HG03045 (cell line): Measurements from ENCODE around the gene PRKCB.
A peak's percentile ranks its signal among the peaks of the same experiment; 100 is the strongest.
"Not testable (repeated sequence)": the region's sequence is repeated elsewhere in the genome, so short reads cannot be mapped to it uniquely, and the experiment has no call there.

Source experiments
- ATAC-seq: cut with Tn5 transposase; IDR thresholded peaks from one replicate; pipeline ENCODE4 v1.9.1; 2021; ENCODE audit warnings: mild to moderate bottlenecking, moderate library complexity; ENCODE audit not compliant: unreplicated experiment

PRKCB gene

DNA sequence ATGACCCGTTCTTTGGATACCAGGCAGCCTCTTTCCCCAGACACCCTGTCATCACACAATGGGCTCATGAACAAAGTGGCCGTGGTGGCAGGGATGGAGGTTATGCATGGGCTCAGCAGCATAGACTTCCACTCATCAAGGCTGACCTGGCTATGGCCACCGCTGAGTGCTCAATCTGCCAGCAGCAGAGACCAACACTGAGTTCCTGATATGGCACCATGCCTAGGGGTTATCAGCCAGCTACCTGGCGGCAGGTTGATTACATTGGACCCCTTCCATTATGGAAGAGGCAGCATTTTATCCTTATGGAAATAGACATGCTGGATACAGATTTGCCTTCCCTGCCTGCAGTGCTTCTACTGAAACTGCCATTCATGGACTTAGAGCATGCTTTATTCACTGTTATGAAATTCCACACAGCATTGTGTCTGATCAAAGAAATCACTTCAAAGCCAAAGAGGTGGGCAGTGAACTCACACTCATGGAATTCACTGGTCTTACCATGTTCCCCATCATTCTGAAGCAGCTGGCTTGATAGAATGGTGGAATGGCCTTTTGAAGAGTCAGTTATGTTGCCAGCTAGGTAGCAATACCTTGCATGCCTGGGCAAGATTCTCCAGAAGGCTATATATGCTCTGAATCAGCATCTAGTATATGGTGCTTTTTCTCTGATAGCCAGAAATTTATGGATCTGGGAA lies 160.6 kb downstream of the PRKCB start:
- ATAC-seq, result no peak

DNA sequence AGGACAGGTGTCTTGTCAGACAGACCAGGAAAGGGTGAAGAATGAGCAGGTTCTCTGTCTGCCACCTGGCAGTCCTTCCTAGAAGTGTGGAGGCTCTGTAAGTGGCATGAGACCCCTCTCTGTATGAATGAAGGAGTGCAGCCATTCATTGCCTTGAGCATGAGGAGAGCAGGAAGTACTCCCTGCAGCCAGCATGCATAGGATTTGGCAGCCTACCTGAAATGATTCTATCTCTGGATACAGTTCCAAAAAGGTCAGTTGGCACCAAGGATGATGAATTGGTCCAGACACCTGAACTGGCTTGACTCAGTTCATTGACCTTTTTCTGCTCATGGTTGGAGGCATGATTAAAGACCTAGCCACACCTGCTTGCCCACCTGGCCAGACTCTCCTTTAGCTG lies 163.0 kb downstream of the PRKCB start:
- no peak for ATAC-seq

DNA sequence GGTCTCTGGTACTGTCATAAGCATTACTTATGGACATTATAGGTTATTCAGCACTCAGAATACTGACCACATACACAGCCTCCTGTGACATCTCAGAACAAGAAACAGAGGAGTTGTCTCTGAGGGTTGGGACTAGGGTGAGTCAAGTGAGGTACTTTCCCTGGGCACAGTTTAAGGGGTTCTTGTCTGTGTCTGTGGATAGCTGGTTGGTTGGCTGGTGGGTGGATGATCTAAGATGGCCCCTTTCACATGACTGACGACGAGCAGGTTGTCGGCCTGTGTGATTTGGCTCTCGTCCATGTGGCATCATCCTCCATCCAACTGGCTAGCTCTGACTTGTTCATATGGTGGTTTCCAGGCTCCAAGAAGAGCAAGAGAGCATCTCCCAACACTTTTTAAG lies 163.9 kb downstream of the PRKCB start:
- ATAC-seq, result peak; percentile 78

DNA sequence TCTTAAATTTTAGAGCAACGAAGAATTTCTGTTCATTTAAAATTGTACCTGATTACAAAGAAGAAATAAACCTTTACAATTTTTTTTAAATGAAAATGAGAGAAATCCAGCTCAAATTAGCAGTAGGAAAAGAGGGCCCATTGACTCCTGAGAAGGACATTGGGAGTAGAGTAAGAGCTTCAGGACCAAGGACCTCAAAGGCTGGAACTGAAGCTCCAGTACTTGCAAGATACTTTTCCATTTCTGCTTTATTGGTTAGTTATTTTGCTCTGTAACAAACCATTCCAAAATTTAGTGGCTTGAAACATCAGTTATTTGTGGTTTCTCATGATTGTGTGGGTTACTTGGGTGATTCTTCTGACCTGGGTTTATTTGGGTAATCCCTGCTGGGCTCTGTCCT lies 165.9 kb downstream of the PRKCB start:
- ATAC-seq, result no peak

DNA sequence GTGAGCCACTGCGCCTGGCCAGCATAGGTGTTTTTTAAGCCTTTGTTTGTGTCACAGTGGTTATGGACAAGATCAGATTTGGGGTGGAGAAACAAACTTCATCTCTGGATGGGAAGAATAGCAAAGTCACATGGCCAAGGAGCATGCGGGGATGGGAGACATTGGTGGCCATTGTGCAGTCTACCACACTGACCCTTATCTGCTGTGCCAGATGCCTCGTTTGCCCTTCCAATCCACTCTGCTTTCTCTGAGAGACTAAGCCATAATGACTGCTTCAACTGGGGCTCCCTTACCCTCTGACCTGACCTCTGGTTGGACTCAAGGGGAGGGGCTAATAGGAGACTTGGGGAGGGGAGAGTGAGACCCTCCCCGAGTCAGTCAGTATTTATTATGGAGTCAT lies 166.8 kb downstream of the PRKCB start:
- no peak for ATAC-seq

DNA sequence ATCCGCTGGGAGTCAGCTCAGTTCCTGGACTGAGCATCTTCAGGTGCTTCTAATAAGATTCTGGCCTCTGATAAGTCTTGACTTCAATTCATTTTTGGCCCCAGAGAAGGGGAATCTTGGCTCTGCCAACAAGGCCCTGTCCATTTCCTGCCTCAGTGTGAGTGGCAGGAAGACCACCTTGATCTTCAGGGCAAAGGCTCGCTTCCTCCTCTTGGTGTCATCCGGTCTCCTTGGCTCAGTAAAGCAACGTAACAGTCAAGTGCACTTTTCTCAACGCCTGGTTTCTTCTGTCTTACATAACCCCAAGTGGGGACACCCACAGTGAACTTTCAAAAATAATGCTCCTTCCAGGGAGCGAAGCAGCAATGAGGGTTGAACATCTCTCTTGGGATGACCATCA lies 169.8 kb downstream of the PRKCB start:
- no peak for ATAC-seq

DNA sequence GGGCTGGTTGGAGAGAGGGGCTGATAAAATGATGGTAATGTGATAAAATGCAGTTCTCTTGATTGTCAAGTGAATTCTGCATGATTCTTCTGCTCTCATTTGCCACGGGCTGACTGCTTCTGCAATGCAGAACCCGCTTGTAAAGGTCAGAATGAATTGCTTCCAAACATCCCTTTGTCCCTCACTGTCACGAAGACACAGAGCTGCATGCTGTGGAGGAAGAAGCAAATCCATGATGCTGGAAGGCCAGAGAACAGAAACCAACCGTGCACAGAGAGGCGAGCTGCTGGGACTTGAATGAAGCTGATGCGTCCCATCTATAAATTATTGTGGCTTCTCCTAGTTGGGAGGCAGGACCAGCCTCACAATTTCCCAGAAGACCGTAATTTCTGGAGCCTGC lies 171.6 kb downstream of the PRKCB start:
- no peak for ATAC-seq

DNA sequence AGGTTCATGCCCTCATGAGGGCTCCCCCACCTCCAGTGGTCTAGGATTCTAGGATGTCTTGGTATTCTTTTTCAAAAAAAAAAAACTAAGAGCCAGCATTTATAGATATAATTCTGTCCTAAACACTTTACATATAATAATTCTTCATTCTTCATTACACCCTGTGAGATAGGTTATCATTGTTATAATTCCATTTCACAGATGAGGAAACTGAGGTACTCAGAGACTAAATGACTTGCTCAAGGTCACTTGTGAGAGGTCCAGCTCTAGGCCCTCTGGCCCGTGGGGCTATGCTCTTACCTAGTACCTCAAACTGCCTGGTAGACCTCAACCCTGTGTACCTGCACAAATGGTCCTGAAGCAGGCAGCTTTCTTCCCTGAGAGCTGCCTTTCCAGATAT lies 172.2 kb downstream of the PRKCB start:
- ATAC-seq, result no peak

DNA sequence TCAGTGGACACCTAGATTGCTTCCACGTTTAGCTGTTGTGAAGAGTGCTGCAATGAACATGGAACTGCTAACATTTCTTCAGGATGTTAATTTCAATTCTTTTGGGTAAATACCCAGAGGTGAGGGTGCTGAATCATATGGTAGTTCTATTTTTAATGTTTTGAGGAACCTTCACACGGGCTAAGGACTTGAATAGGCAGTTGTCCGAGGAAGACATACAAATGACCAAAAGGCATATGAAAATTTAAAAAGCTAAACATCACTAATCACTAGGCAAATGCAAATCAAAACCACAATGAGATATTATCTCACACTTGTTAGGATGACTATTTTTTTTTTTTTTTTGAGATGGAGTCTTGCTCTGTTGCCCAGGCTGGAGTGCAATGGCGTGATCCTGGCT lies 173.3 kb downstream of the PRKCB start:
- ATAC-seq, result no peak

DNA sequence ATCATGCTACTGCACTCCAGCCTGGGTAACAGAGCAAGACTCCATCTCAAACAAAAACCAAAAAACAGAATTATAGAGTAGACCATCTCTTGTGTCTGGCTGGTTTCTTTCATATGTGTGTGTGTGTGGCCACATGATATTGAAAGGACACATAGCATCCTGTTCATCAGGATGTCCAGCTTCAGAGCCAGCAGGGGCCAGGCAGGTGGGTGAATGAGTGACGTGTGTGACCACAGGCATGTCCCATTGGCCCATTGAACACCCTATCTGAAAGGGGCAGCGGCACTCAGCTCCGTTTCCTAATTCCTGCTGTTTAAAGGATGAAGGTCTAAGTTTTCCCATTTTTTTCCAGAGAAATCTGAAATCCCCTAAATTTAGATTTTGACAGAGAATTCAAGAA lies 174.2 kb downstream of the PRKCB start:
- ATAC-seq, result no peak

DNA sequence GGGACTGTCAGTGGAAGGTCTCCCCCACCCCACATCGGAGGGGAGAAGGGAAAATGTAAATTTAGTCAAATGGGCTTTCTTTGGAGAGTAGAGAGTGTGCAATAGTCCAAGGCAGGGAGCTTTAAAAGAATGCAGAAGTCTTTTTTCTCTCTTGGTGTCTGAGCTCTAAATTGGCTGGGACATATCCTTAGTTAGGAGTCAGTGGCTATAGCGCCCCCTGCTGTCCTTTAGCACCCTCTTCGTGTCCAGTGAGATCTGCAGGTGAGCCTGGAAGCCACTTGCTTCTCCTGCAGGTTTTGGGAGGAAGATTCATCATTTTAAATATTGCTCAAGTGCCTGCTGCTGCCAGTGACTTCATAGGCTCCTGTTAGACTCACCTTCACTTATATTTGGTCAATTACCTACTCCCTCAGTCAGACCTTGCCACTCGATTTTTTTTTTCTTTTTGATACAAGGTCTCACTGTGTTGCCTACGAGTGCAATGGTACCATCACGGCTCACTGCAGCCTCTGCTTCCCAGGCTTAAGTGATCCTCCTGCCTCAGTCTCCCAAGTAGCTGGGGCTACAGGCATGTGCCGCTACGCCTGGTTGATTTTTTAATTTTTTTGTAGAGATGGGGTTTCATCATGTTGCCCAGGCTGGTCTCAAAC lies 174.8 kb downstream of the PRKCB start:
- ATAC-seq, result no peak

DNA sequence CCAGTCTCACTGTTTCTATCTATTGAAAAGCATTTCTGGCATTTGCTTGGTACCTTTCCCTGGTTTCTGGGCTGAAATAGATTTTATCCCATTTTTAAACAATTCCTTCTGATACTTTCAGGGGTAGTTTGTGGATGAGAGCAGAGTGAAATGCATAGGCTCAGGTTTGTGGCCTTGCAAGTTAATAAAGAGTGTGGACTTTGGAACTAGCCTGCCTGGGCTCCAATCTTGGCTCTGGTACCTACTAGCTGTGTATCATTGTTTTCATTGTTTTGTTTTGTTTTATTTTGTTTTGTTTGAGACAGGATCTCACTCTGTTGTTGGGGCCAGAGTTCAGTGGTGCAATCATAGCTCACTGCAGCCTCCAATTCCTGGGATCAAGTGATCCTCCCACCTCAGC lies 175.5 kb downstream of the PRKCB start:
- ATAC-seq, result no peak

DNA sequence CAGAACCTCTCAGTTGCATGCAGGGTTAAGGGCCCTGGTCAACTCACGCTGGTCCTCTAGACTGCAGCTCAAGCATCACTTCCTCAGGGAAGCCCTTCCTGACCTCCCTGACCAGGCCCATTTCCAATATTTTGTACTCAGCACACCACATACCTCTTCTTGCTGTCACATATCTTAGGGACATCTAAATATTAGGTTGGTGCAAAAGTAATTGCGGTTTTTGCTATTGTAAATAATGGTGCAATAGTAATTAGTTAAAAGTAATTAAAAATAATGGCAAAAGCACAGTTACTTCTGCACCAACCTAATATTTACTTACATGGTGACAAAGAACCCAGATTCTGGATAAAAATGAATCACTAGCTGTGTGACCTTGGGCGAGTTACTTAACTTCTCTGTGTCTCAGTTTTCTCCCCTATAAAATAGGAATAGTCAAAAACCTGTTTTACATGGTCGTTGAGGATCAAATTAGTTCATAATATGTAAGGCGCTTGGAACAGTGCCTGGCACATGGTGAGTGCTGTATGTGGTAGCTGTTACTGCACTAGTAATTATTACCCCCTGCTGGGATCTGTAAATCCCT lies 177.4 kb downstream of the PRKCB start:
- no peak for ATAC-seq

DNA sequence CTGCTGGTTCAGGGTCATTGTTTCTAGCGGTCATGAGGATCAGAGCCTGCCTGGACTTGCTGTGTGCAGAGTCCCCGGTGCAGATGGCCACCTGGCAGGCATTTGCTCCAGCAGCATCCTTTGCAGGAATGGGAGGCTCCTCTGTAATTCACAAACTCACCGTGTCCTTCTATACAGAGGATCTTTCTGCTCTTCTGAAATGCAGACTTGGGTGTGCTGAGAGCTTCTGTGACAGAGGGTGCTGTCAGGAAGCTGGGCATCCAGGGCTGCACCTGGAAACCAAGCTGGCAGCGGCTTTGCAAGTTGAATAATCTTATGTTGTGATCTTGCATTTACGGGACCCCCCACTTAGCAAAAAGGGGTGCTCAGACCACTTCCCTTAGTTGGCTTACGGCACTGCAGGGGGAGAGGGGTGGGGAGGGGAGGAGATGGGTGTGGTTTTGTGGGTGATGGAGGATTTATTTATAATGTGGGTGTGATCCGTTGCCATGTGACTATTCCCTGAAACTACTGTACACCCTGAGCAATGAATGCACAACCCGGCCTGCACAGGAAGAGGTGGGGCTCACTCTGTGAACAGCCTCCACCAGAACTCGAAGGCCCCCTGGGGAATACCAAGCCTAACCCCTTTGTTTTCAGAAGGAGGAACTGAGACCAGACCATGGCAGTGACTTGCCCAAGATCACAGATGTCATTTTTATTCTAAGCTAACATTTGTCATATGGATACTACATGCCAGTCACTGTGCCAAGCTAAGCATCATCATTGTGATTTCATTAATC lies 178.3 kb downstream of the PRKCB start:
- ATAC-seq, result peak; percentile 92

DNA sequence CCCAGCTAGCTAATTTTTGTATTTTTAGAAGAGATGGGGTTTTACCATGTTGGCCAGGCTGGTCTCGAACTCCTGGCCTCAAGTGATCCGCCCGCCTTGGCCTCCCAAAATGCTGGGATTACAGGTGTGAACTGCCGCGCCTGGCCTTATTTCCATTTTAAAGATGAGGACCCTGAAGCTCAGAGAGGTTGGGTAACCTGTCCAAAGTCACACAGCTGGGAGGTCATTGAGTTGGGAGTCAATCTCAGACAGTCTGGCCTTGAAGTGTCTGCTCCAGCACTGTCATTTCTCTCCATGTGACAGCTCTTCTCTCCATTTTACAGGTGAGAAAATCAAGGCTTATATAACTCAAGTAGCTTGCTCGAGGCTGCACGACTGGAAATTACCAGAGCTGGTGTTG lies 179.2 kb downstream of the PRKCB start:
- not testable (repeated sequence) for ATAC-seq

DNA sequence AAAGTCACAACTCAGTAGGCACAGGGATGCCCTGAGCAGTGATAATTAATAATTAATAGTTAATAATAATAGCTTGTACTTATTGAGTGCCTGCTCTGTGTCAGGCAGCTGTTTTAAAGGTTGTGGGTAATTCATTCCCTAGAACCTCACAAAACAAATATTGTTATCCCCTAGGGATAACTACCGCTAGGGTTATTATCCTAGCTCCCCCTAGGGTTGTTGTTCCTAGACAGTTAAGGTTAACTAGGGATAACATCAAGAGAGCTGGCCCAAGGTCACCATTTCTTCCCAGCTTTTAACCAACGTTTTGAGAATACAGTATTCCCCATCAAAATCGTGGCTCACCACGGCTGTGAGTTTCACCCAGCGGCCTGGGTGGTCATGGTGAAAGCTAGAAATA lies 180.1 kb downstream of the PRKCB start:
- no peak for ATAC-seq

DNA sequence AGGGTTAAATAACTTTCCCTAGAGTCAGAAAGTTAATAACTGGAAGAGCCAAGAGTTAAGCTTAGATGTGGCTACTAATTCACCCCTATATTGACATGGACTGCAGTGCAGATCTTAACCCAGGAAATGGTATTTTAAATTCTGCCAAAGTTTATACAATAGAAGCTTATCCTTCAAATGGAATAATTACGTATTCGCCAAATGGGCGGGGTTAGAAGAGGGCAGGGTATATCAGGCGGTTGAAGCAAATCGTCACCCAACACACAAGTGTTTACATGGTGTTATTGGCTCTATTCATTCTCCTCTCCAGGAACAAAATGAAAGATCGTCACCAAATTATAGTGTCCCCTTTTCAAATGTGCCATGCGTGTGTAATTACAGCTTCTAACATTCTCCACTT lies 182.7 kb downstream of the PRKCB start:
- no peak for ATAC-seq

DNA sequence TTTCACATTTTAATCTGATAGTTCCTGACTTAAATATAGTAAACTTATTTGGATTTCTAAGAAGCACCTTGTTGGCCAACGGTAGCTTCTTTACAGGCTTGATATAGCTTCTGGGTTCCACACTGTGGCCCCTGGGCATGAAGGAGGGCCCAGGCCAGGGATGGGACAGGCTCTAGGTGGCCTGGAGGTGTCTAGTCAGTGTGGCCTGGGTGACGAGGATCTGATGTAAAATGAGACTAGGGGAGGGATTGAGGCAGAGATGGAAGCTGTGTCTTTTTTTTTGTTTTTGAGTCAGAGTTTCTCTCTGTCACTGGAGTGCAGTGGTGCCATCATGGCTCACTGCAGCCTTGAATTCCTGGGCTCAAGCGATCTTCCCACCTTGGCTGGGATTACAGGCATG lies 187.0 kb downstream of the PRKCB start:
- ATAC-seq, result no peak

DNA sequence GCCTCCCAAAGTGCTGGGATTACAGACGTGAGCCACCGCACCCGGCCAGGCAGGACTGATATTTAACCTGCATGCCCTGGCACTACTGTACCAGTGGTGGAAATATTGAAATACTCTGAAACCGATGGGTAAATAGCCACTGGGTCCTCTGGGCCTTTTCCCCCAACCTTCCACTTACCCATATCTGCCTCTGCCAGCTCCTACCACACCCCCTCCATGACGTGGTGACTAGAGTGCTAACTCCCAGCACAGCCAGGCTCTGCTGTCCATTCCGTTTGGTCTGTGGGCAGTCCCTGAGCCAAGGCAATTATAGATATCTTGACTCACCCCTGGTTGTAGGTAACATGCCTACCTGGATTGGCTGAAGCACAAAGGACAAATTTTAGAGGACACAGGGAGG lies 187.8 kb downstream of the PRKCB start:
- no peak for ATAC-seq

DNA sequence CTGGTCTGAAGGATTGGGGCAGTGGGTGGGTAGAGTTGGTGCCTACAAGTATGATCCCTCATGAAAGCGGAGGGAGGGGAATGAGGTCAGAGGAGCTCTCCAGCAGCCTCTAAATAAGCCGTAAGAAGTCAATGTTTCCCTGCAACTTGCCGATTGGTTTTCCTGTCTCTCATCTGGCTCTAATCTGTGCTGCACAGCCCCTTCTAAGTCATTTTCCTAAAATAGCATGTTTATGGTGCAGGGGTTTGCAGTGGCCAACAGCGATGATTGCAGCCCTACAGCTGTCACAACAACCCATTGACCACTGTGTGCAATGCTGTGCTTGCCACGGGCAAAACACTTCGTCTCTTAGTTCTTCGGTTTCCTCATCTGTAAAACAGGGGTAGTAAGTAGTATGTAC lies 189.2 kb downstream of the PRKCB start:
- no peak for ATAC-seq

DNA sequence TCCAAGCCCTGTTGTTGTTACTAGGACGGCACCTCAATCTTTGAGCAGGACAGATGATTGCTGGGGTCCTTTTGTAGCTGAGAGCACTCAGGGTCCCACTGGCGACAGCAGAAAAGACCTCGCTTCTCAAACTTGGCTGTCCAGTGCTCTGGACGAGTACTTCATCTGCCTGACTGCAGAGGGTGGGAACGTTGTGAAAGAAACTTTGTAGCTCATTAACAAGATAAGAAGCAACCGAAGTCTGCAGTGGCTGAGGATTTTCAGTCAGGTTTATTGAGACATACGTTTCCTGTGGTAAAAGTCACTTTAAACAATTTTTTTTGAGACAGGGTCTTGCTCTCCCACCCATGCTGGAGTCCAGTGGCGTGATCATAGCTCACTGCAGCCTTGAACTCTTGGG lies 191.7 kb downstream of the PRKCB start:
- ATAC-seq, result no peak

DNA sequence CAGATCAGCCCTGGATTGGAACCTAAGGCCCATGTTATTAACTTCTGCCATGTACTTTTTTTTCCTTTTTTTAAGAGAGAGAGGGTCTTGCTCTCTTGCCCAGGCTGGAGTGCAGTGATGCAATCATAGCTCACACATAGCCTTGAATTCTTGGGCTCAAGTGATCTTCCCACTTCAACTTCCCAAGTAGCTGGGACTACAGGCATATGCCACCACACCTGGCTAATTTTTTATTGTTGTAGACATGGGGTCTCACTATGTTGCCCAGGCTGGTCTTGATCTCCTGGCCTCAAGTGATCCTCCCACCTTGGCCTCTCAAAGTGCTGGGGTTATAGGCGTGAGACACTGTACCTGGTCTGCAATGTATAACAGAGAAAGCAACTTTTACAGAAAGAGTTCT lies 194.1 kb downstream of the PRKCB start:
- not testable (repeated sequence) for ATAC-seq
